Panc1 (cell line): Measurements from ENCODE around the gene CDO1.

Source experiments
- SIN3A ChIP-seq: IDR thresholded peaks from 2 replicates; pipeline ENCODE4 v1.6.1; 2012; ENCODE audit warnings: low read depth, mild to moderate bottlenecking, low read length, moderate library complexity, borderline replicate concordance; ENCODE audit not compliant: insufficient read depth
- TF ChIP-seq, protein P1 (sequence below), 2 experiments: IDR thresholded peaks; 2 replicates each; pipeline ENCODE4 v1.6.1; 2011 to 2012; ENCODE audit warnings: low read depth in 2 of 2, control low read depth in 1 of 2, low read length in 1 of 2, mild to moderate bottlenecking in 1 of 2, moderate library complexity in 1 of 2; ENCODE audit not compliant: insufficient read depth in 1 of 2
- TF ChIP-seq, protein P2 (sequence below): fragments of 450-650 bp; IDR thresholded peaks from 2 replicates; pipeline ENCODE4 v1.5.1; 2017; ENCODE audit warnings: mild to moderate bottlenecking

DNA sequence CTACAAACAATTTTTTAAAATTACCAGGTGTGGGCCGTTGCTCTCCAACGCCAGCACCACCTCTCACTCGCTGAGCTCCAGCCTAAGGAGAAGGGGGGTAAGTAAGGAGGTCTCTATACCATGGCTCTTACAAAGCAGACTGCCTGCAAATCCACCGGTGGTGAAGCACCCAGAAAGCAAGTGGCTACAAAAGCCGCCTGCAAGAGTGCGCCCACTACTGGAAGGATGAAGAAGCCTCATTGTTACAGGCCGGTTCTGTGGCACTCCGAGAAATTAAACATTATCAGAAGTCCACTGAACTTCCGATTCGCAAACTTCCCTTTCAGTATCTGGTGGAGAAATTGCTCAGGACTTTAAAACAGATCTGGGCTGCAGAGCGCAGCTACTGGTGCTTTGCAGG is 46.0 kb downstream of the CDO1 start:
- TF ChIP-seq, protein P1, sequence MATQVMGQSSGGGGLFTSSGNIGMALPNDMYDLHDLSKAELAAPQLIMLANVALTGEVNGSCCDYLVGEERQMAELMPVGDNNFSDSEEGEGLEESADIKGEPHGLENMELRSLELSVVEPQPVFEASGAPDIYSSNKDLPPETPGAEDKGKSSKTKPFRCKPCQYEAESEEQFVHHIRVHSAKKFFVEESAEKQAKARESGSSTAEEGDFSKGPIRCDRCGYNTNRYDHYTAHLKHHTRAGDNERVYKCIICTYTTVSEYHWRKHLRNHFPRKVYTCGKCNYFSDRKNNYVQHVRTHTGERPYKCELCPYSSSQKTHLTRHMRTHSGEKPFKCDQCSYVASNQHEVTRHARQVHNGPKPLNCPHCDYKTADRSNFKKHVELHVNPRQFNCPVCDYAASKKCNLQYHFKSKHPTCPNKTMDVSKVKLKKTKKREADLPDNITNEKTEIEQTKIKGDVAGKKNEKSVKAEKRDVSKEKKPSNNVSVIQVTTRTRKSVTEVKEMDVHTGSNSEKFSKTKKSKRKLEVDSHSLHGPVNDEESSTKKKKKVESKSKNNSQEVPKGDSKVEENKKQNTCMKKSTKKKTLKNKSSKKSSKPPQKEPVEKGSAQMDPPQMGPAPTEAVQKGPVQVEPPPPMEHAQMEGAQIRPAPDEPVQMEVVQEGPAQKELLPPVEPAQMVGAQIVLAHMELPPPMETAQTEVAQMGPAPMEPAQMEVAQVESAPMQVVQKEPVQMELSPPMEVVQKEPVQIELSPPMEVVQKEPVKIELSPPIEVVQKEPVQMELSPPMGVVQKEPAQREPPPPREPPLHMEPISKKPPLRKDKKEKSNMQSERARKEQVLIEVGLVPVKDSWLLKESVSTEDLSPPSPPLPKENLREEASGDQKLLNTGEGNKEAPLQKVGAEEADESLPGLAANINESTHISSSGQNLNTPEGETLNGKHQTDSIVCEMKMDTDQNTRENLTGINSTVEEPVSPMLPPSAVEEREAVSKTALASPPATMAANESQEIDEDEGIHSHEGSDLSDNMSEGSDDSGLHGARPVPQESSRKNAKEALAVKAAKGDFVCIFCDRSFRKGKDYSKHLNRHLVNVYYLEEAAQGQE (IDR thresholded peaks at IDR 0.05; ENCODE audit: insufficient read depth in 1 of 2, low read depth in 2 of 2, low read length in 1 of 2) = no peak
- TF ChIP-seq, protein P2, sequence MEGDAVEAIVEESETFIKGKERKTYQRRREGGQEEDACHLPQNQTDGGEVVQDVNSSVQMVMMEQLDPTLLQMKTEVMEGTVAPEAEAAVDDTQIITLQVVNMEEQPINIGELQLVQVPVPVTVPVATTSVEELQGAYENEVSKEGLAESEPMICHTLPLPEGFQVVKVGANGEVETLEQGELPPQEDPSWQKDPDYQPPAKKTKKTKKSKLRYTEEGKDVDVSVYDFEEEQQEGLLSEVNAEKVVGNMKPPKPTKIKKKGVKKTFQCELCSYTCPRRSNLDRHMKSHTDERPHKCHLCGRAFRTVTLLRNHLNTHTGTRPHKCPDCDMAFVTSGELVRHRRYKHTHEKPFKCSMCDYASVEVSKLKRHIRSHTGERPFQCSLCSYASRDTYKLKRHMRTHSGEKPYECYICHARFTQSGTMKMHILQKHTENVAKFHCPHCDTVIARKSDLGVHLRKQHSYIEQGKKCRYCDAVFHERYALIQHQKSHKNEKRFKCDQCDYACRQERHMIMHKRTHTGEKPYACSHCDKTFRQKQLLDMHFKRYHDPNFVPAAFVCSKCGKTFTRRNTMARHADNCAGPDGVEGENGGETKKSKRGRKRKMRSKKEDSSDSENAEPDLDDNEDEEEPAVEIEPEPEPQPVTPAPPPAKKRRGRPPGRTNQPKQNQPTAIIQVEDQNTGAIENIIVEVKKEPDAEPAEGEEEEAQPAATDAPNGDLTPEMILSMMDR = peak; percentile 56
- no peak for TF ChIP-seq SIN3A
